ENCODE measurements around the gene EXOC6B. TPM values are rescaled to one million over a fixed set of nuclear protein-coding genes. Genes with fewer than 3 reads are reported as not detected.

Gene EXOC6B
- total RNA-seq, 6 experiments from 2014 or later: 7.8 to 15.1 (median 9.1) TPM

- Histone ChIP-seq H3K27ac (no peak overlapping the region), H3K4me1 (no peaks in the 10 kb centered on the region), H3K27me3 (no peaks in the 10 kb centered on the region), H3K4me3 (no peak overlapping the region), H3K9me3 (no peaks in the 10 kb centered on the region), H3K36me3 (no peaks in the 10 kb centered on the region)
- TF ChIP-seq, protein P1, sequence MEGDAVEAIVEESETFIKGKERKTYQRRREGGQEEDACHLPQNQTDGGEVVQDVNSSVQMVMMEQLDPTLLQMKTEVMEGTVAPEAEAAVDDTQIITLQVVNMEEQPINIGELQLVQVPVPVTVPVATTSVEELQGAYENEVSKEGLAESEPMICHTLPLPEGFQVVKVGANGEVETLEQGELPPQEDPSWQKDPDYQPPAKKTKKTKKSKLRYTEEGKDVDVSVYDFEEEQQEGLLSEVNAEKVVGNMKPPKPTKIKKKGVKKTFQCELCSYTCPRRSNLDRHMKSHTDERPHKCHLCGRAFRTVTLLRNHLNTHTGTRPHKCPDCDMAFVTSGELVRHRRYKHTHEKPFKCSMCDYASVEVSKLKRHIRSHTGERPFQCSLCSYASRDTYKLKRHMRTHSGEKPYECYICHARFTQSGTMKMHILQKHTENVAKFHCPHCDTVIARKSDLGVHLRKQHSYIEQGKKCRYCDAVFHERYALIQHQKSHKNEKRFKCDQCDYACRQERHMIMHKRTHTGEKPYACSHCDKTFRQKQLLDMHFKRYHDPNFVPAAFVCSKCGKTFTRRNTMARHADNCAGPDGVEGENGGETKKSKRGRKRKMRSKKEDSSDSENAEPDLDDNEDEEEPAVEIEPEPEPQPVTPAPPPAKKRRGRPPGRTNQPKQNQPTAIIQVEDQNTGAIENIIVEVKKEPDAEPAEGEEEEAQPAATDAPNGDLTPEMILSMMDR (IDR thresholded peaks at IDR 0.05): no peak
- no peak for TF ChIP-seq POLR2A (IDR thresholded peaks at IDR 0.05)
- ATAC-seq: no peak
- WGBS (ENCODE audit: insufficient coverage, low coverage, low lambda C conversion rate, missing lambda C conversion rate): 100% methylated on average over 1 of the region's 1 CpG
- DNase-seq: no peak
- intact Hi-C loops (cut with DNase I): no loop called here
Measured at GRCh38 chr2:72341639-72342038, 484.2 kb downstream of the EXOC6B start.

DNA sequence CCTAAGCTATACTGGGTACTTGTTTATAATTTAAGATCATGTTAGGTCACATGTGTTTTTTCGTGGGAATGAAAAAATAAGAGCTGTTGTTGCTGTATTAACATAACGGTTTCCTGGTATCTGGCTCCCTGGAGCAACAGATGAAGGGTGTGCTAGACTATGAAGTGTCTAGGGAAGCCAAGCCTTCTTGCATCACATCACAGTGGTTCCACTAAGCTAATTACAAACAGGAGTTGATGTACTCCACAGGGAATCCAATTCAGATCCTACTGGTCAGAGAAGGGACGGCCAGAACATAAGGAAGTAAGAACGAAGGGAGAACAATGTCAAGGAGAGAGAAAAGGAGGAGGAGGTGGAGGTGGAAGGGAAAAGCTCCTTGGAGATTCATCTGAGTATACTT lies 485.2 kb downstream of the EXOC6B start:
- no peaks in the 10 kb centered on the region for H3K36me3 ChIP-seq
- H3K27ac ChIP-seq: no peak overlapping the region
- intact Hi-C loops (cut with DNase I): no loop called here
- H3K4me1 ChIP-seq: no peaks in the 10 kb centered on the region
- no peaks in the 10 kb centered on the region for H3K9me3 ChIP-seq
- TF ChIP-seq, protein P1 (IDR thresholded peaks at IDR 0.05): no peak
- no peak for TF ChIP-seq POLR2A (IDR thresholded peaks at IDR 0.05)
- no peaks in the 10 kb centered on the region for H3K27me3 ChIP-seq
- ATAC-seq (no peak), DNase-seq (no peak)
- 94% methylated on average over 4 of the region's 4 CpGs for WGBS (ENCODE audit: insufficient coverage, low coverage, low lambda C conversion rate, missing lambda C conversion rate)
- H3K4me3 ChIP-seq: no peak overlapping the region

GRCh38 chr2:72338076-72338475 lies 487.8 kb downstream of the EXOC6B start:
- DNase-seq: no peak
- Histone ChIP-seq H3K4me1 (no peaks in the 10 kb centered on the region), H3K36me3 (no peaks in the 10 kb centered on the region), H3K27ac (no peak overlapping the region), H3K9me3 (no peaks in the 10 kb centered on the region), H3K27me3 (no peaks in the 10 kb centered on the region), H3K4me3 (no peak overlapping the region)
- no peak for TF ChIP-seq POLR2A (IDR thresholded peaks at IDR 0.05)
- TF ChIP-seq, protein P1 (IDR thresholded peaks at IDR 0.05): no peak
- no peak for ATAC-seq
- 94% methylated on average over 1 of the region's 1 CpG for WGBS (ENCODE audit: insufficient coverage, low coverage, low lambda C conversion rate, missing lambda C conversion rate)
- intact Hi-C loops (cut with DNase I): no loop called here

- DNase-seq: no peak
- intact Hi-C loops (cut with DNase I): no loop called here
- TF ChIP-seq POLR2A (IDR thresholded peaks at IDR 0.05): no peak
- TF ChIP-seq, protein P1 (IDR thresholded peaks at IDR 0.05): no peak
- no peaks in the 10 kb centered on the region for H3K9me3 ChIP-seq
- H3K36me3 ChIP-seq: no peaks in the 10 kb centered on the region
- no peaks in the 10 kb centered on the region for H3K27me3 ChIP-seq
- H3K4me1 ChIP-seq: no peaks in the 10 kb centered on the region
- no peak overlapping the region for H3K4me3 ChIP-seq
- no peak for ATAC-seq
- no peak overlapping the region for H3K27ac ChIP-seq
Measured at GRCh38 chr2:72332720-72333119, 493.1 kb downstream of the EXOC6B start.

DNA sequence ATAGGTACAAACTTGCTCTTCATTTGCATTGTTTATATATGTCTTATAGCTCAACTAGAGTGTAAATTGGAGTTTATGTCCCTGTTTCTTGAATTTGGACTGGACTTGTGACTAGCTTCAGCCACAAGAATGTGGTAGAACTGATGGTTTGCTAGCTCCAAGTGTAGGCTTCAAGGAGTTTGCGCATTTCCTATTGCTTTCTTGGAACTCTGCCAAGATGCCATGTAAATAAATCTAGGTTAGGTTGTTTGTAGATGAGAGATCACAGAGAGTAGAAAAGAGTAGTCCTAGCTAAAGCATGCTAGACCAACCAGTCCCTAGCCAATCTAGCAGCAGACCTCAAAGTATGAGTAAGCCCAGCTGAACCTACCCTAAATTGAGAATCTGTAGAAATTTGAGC lies 495.2 kb downstream of the EXOC6B start:
- ATAC-seq: no peak

More for the DNA sequence above, 495.2 kb downstream of the EXOC6B start:
- no peak overlapping the region for H3K4me3 ChIP-seq
- H3K4me1 ChIP-seq: no peaks in the 10 kb centered on the region
- no peaks in the 10 kb centered on the region for H3K36me3 ChIP-seq
- TF ChIP-seq, protein P1 (IDR thresholded peaks at IDR 0.05): no peak
- TF ChIP-seq POLR2A (IDR thresholded peaks at IDR 0.05): no peak
- H3K9me3 ChIP-seq: no peaks in the 10 kb centered on the region
- no peak for DNase-seq
- no peaks in the 10 kb centered on the region for H3K27me3 ChIP-seq
- H3K27ac ChIP-seq: no peak overlapping the region
- intact Hi-C loops (cut with DNase I): no loop called here
- 100% methylated on average over 1 of the region's 1 CpG for WGBS (ENCODE audit: insufficient coverage, low coverage, low lambda C conversion rate, missing lambda C conversion rate)
